Sigmoid colon (tissue), 7 donors: ENCODE data around the gene EEF1AKMT2. TPM values are rescaled to one million over a fixed set of nuclear protein-coding genes. Genes with fewer than 3 reads are reported as not detected.

ENCODE experiments used
- DNase-seq: peaks from one replicate; pipeline ENCODE4 v3.0.0-alpha.2; 2019
- H3K27ac ChIP-seq, 4 donors: fragments of 200-600 bp; sonication (generic); one replicate each; pipeline ENCODE4 v1.5.1; 2016 to 2019; ENCODE audit warnings: mild to moderate bottlenecking in 1 of 4
- H3K27me3 ChIP-seq, 3 donors: fragments of 200-600 bp; sonication (generic); one replicate each; pipeline ENCODE4 v1.5.1; 2019; ENCODE audit warnings: mild to moderate bottlenecking in 1 of 3
- H3K36me3 ChIP-seq, 4 donors: fragments of 200-600 bp; sonication (generic); one replicate each; pipeline ENCODE4 v1.5.1; 2016 to 2019
- H3K4me1 ChIP-seq, 4 donors: fragments of 200-600 bp; sonication (generic); one replicate each; pipeline ENCODE4 v1.5.1; 2017 to 2019
- H3K4me3 ChIP-seq, 4 donors: fragments of 200-600 bp; sonication (generic); one replicate each; pipeline ENCODE4 v1.5.1; 2017 to 2019; ENCODE audit warnings: mild to moderate bottlenecking in 2 of 4, moderate library complexity in 1 of 4
- H3K9me3 ChIP-seq, 4 donors: fragments of 200-600 bp in 3 of 4; sonication (generic) in 3 of 4; one replicate each; pipeline versions ENCODE4 v1.5.1 to v1.6.1; 2013 to 2019
- EP300 ChIP-seq, 4 donors: sonication (generic); formaldehyde crosslinking; IDR thresholded peaks; one replicate each; pipeline ENCODE4 v1.6.1; 2017; ENCODE audit warnings: antibody characterized with exemption in 4 of 4
- POLR2A ChIP-seq, 2 donors: fragments of 450-650 bp; IDR thresholded peaks; one replicate each; pipeline ENCODE4 v1.6.1; 2016; ENCODE audit warnings: antibody characterized with exemption in 2 of 2, mild to moderate bottlenecking in 2 of 2, moderate library complexity in 2 of 2
- POLR2AphosphoS5 ChIP-seq, 4 donors: sonication (generic); formaldehyde crosslinking; IDR thresholded peaks; one replicate each; pipeline ENCODE4 v1.6.1; 2017; ENCODE audit warnings: antibody characterized with exemption in 4 of 4
- WGBS, 2 donors: extraction: QIAGEN DNeasy Blood & Tissue Kit; methylation state at CpG; one replicate each; pipeline ENCODE4 v1.1.7; 2013; 5-methylcytosine and 5-hydroxymethylcytosine counted together
- intact Hi-C: fragments of 100-400 bp; cut with DNase I; formaldehyde crosslinking; loops from one replicate; pipeline ENCODE4 v1.15.1; 2023
- polyA plus RNA-seq, 3 donors: library from polyadenylated mRNA; stranded (reverse); fragments of 200-250 nt; gene quantifications; one replicate each; pipeline ENCODE4 v1.2.3, GENCODE V29; 2013
- total RNA-seq, 4 donors: library from RNA; depleted of rRNA; stranded (reverse); fragments of >200 nt; gene quantifications; one replicate each; pipeline ENCODE4 v1.1.0, GENCODE V29; 2016
- TF ChIP-seq, protein P1 (sequence below), 4 experiments: fragments of 450-650 bp in 3 of 4; fragments of 200-600 bp in 1 of 4; IDR thresholded peaks; one replicate each; pipeline ENCODE4 v1.5.1; 2016 to 2019; ENCODE audit warnings: antibody characterized with exemption in 4 of 4, mild to moderate bottlenecking in 3 of 4, moderate library complexity in 2 of 4
- donor health status: healthy with polysubstance abuse.
- donor health status: Bipolar disorder and iron deficiency.
- donor health status: healthy.

EEF1AKMT2 gene
- total and polyA plus RNA-seq, 7 donors, result 10.0 to 19.7 (median 15.6) TPM

DNA sequence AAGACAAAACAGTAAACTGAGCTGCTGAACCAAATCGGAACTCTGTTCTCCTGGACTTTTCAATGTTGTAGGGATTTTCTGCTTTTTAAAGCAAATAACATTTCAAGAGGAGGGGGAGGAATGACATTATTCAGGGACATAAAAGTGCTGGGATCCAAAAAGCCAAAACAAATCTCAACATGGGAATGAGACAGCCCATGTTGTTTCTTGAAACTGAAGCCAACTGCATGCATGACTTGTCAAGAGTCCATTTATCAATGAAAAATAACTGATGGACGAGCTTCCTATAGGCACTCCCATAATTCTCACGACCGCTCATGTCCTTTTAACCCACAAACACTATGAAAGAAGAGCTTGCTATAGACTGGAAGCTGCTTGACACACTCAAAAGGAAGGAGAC lies 75.3 kb downstream of the EEF1AKMT2 start:
- intact Hi-C loops, result no loop called here
- Histone ChIP-seq H3K9me3 (no peaks in the 10 kb centered on the region), H3K27me3 (no peaks in the 10 kb centered on the region), H3K4me1 (peaks cover 0 to 67% (median 47%) of the 10 kb centered on the region in 4 donors), H3K36me3 (no peaks in the 10 kb centered on the region), H3K27ac (no peak overlapping the region), H3K4me3 (no peak overlapping the region)
- DNase-seq, result no peak
- WGBS, 2 donors, result 85 to 88% methylated on average over 4 of the region's 4 CpGs
- TF ChIP-seq, protein P1, sequence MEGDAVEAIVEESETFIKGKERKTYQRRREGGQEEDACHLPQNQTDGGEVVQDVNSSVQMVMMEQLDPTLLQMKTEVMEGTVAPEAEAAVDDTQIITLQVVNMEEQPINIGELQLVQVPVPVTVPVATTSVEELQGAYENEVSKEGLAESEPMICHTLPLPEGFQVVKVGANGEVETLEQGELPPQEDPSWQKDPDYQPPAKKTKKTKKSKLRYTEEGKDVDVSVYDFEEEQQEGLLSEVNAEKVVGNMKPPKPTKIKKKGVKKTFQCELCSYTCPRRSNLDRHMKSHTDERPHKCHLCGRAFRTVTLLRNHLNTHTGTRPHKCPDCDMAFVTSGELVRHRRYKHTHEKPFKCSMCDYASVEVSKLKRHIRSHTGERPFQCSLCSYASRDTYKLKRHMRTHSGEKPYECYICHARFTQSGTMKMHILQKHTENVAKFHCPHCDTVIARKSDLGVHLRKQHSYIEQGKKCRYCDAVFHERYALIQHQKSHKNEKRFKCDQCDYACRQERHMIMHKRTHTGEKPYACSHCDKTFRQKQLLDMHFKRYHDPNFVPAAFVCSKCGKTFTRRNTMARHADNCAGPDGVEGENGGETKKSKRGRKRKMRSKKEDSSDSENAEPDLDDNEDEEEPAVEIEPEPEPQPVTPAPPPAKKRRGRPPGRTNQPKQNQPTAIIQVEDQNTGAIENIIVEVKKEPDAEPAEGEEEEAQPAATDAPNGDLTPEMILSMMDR (IDR thresholded peaks at IDR 0.05), result no peak
- TF ChIP-seq POLR2AphosphoS5 (IDR thresholded peaks at IDR 0.05), result no peak
- TF ChIP-seq POLR2A (IDR thresholded peaks at IDR 0.05), result no peak
- no peak for TF ChIP-seq EP300 (IDR thresholded peaks at IDR 0.05)

DNA sequence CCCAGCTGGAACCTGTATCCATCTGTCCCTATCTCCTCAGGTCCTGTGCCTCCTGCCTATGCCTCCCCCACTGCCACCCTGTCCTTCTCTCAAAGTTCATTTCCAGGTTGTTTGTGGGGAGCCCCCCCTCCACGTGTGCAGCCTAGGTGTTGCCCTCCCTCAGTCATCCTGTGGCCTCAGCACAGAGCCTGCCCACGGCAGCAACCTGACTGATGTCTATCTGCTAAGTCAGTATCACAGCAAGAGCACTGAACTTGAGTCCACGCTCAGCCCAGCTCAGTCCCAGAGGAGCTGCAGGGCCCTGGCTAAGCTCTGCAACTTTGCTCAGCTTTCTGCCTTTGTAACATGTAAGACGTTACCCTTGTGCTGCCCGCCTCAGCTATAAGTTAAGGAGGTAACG lies 76.2 kb downstream of the EEF1AKMT2 start:
- H3K27me3 ChIP-seq, result no peaks in the 10 kb centered on the region
- H3K9me3 ChIP-seq, result no peaks in the 10 kb centered on the region
- DNase-seq, result no peak
- no peaks in the 10 kb centered on the region for H3K36me3 ChIP-seq
- peaks cover 0 to 63% (median 44%) of the 10 kb centered on the region in 4 donors for H3K4me1 ChIP-seq
- no peak overlapping the region for H3K4me3 ChIP-seq
- intact Hi-C loops, result no loop called here
- TF ChIP-seq POLR2A (IDR thresholded peaks at IDR 0.05), result no peak
- TF ChIP-seq EP300 (IDR thresholded peaks at IDR 0.05), result no peak
- TF ChIP-seq, protein P1 (IDR thresholded peaks at IDR 0.05), result no peak
- TF ChIP-seq POLR2AphosphoS5 (IDR thresholded peaks at IDR 0.05), result no peak
- WGBS, 2 donors, result 60% methylated on average over 6 of the region's 6 CpGs
- no peak overlapping the region for H3K27ac ChIP-seq

DNA sequence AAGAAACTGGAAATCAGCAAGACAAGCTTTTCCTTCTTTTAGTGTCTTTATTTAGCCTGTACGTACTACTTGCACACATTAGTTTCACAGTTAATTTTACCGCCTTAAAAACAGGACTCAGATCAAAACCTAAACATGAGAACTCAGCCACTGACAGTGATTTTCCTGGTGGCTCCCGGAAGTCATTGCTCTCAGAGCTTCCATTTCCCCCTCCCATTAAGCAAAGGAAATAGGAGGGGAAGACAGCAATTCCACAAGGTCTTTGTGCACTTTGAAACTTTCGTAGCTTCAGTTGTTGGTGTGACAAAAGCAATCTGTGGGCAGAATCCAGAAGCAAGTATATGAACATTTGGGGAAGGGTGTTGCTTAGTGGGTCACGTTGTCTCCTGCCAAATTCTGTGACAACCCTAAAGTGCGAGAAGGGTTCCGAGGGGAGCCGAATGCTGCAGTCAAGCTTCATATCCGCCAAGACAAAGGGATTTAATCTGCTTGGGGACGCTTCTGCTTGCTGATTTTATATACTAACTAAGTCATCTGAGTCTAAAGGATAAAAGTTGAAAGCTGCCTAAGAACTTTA lies 77.9 kb downstream of the EEF1AKMT2 start:
- Histone ChIP-seq H3K9me3 (no peaks in the 10 kb centered on the region), H3K4me1 (peaks cover 0 to 63% (median 45%) of the 10 kb centered on the region in 4 donors), H3K27ac (peak overlapping the region in 1 of 4 donors; percentile 5), H3K36me3 (no peaks in the 10 kb centered on the region), H3K27me3 (no peaks in the 10 kb centered on the region), H3K4me3 (no peak overlapping the region)
- TF ChIP-seq EP300 (IDR thresholded peaks at IDR 0.05), result no peak
- no peak for TF ChIP-seq POLR2AphosphoS5 (IDR thresholded peaks at IDR 0.05)
- TF ChIP-seq POLR2A (IDR thresholded peaks at IDR 0.05), result no peak
- TF ChIP-seq, protein P1 (IDR thresholded peaks at IDR 0.05), result no peak
- DNase-seq, result no peak
- WGBS, 2 donors, result 70 to 72% methylated on average over 10 of the region's 10 CpGs
- intact Hi-C loops, result no loop called here

DNA sequence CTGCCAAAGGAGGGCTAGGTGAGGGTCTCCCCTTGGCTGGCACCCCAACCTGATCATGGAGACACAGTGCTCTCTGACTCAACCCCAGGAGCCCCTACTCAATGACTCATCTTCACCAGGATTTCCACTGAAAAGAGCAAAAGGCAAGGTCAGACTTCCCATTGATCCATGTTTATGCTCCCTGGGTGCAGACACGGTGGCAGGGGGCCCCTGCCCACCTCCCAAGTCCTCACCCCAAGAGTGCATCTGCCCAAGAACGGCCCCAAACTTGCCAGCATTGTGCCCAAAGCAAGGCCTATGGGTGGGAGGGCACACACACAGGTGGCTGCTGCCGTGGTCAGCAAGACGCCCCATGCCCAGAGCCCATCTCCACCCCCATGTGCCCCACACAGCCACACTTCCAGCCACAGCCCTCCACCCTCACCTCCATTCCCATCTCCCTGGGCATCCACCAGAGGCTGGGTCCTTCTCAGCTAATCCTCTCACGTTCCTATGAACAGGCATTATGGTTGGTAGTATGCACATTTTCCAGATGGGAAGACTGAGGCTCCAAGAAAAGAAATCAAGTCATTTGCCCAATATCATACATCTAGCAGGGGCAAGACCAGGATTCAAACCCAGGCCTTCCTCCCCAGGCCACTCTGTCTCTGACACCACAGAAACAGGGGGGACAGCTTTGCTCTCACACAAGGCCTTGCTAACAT lies 78.8 kb downstream of the EEF1AKMT2 start:
- no peak for DNase-seq
- 90 to 94% methylated on average over 5 of the region's 5 CpGs for WGBS, 2 donors
- Histone ChIP-seq H3K27ac (no peak overlapping the region), H3K9me3 (no peaks in the 10 kb centered on the region), H3K27me3 (no peaks in the 10 kb centered on the region), H3K4me1 (peaks cover 0 to 63% (median 47%) of the 10 kb centered on the region in 4 donors), H3K4me3 (no peak overlapping the region), H3K36me3 (no peaks in the 10 kb centered on the region)
- intact Hi-C loops, result no loop called here
- TF ChIP-seq, protein P1 (IDR thresholded peaks at IDR 0.05), result no peak
- TF ChIP-seq POLR2A (IDR thresholded peaks at IDR 0.05) (no peak), POLR2AphosphoS5 (IDR thresholded peaks at IDR 0.05) (no peak), EP300 (IDR thresholded peaks at IDR 0.05) (no peak)
